ENCODE measurements around the gene MICAL2.

DNA sequence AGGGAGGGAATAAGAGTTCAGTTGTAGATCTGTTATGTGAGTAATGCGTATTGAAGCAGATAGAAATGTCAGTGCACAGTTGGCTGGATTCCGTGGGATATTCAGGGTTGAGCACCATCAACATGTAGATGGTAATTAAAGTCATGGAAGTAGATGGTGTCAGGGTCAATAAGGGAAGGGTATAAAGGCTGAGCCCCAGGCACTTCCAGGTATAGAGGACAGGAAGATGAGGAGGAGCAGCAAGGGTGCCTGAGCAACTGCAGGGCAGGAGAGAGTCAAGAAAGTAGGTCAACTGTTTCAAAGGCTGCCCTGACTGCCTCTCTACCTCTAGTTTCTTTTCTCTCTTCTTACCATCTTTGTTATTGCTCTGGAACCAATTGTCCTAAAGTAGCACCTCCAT lies 85.9 kb downstream of the MICAL2 start:
- no peak for TF ChIP-seq POLR2A (IDR thresholded peaks at IDR 0.05)
- TF ChIP-seq, protein P1, sequence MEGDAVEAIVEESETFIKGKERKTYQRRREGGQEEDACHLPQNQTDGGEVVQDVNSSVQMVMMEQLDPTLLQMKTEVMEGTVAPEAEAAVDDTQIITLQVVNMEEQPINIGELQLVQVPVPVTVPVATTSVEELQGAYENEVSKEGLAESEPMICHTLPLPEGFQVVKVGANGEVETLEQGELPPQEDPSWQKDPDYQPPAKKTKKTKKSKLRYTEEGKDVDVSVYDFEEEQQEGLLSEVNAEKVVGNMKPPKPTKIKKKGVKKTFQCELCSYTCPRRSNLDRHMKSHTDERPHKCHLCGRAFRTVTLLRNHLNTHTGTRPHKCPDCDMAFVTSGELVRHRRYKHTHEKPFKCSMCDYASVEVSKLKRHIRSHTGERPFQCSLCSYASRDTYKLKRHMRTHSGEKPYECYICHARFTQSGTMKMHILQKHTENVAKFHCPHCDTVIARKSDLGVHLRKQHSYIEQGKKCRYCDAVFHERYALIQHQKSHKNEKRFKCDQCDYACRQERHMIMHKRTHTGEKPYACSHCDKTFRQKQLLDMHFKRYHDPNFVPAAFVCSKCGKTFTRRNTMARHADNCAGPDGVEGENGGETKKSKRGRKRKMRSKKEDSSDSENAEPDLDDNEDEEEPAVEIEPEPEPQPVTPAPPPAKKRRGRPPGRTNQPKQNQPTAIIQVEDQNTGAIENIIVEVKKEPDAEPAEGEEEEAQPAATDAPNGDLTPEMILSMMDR (IDR thresholded peaks at IDR 0.05 in 4 of 5, conservative IDR thresholded peaks at IDR 0.05 in 1 of 5): no peak

All from gastrocnemius medialis (tissue), 4 donors.